GM12878 (cell line): ENCODE results near the gene APCDD1. TPM values are rescaled to one million over a fixed set of nuclear protein-coding genes. Genes with fewer than 3 reads are reported as not detected.

ENCODE experiments used
- ATAC-seq: fragments of 200-7000 bp; cut with Tn5 transposase; 3 replicates; pipeline ENCODE4 v1.9.1; 2020; ENCODE audit warnings: mild to moderate bottlenecking, moderate library complexity
- BruUV-seq: library from RNA; stranded (reverse); fragments of 400-500 nt; replicated peaks from 2 replicates; lab custom pipeline; 2021; lab: Mats Ljungman, UMichigan
- CTCF ChIA-PET: fragments of 300-600 bp; sonication (Branson Sonifier 250); formaldehyde crosslinking; extraction: SDS; loops from one replicate; lab custom pipeline; 2021; ENCODE audit warnings: inconsistent platforms; lab: Yijun Ruan, JAX
- POLR2A ChIA-PET: fragments of 350-600 bp; formaldehyde crosslinking; extraction: SDS; loops from one replicate; lab custom pipeline; 2021; ENCODE audit warnings: inconsistent platforms; lab: Charles Lee
- RAD21 ChIA-PET: fragments of 300-600 bp; sonication (Branson Sonifier 250); formaldehyde crosslinking; loops from one replicate; lab custom pipeline; 2023; ENCODE audit warnings: antibody characterized with exemption; ENCODE audit not compliant: unreplicated experiment; lab: Charles Lee
- SMC1A ChIA-PET: fragments of 300-600 bp; sonication (Branson Sonifier 250); formaldehyde crosslinking; loops from one replicate; lab custom pipeline; 2023; ENCODE audit not compliant: unreplicated experiment, uncharacterized antibody; lab: Charles Lee
- DNase-seq: peaks from one replicate; pipeline ENCODE4 v3.0.0-alpha.2; 2011; ENCODE audit warnings: low read depth, low spot score
- FAIRE-seq: peaks from 3 replicates; lab custom pipeline; 2011; peaks lifted over from hg19 to GRCh38; lab: Jason Lieb, UNC
- H2AFZ ChIP-seq: 2 replicates; pipeline ENCODE4 v1.6.0; 2011; ENCODE audit warnings: low read depth, low read length, control low read depth; ENCODE audit not compliant: control insufficient read depth
- H3K27ac ChIP-seq: 2 replicates; pipeline ENCODE4 v1.5.1; 2011; ENCODE audit warnings: control low read depth; ENCODE audit not compliant: control insufficient read depth, insufficient read depth
- H3K27me3 ChIP-seq, 2 experiments: replicated peaks in 1 of 2; 2 replicates each; pipeline versions ENCODE4 v1.6.0 to v1.6.1; 2011; ENCODE audit warnings: low read length in 1 of 2; ENCODE audit not compliant: control insufficient read depth in 2 of 2, insufficient read depth in 2 of 2
- H3K36me3 ChIP-seq, 2 experiments: 2 replicates each; pipeline ENCODE4 v1.5.1; 2011; ENCODE audit warnings: low read length in 1 of 2; ENCODE audit not compliant: control insufficient read depth in 2 of 2, insufficient read depth in 2 of 2
- H3K4me1 ChIP-seq: 2 replicates; pipeline ENCODE4 v1.6.1; 2011; ENCODE audit warnings: mild to moderate bottlenecking, low read length, moderate library complexity, mixed read lengths; ENCODE audit not compliant: control insufficient read depth, insufficient read depth
- H3K4me2 ChIP-seq: 2 replicates; pipeline ENCODE4 v1.6.0; 2011; ENCODE audit warnings: control low read depth; ENCODE audit not compliant: control insufficient read depth, insufficient read depth
- H3K4me3 ChIP-seq: fragments of 200-600 bp; sonication (generic); 2 replicates; pipeline ENCODE4 v1.5.1; 2016
- H3K79me2 ChIP-seq: 2 replicates; pipeline ENCODE4 v1.6.0; 2011; ENCODE audit warnings: low read length; ENCODE audit not compliant: control insufficient read depth, insufficient read depth
- H3K9ac ChIP-seq: 2 replicates; pipeline ENCODE4 v1.8.0; 2011; ENCODE audit warnings: low read length, control low read depth, mixed read lengths; ENCODE audit not compliant: control insufficient read depth, insufficient read depth
- H3K9me3 ChIP-seq: replicated peaks from 3 replicates; pipeline ENCODE4 v1.5.1; 2011; ENCODE audit warnings: mild to moderate bottlenecking, low read length; ENCODE audit not compliant: control insufficient read depth, insufficient read depth
- H4K20me1 ChIP-seq: 2 replicates; pipeline ENCODE4 v1.6.0; 2011; ENCODE audit not compliant: control insufficient read depth, insufficient read depth
- ESRRA ChIP-seq: IDR thresholded peaks from 2 replicates; pipeline ENCODE4 v1.6.1; 2012; ENCODE audit warnings: mild to moderate bottlenecking, low read length, improper control_type of control experiment
- ETV6 ChIP-seq, 2 experiments: fragments of 450-650 bp in 1 of 2; IDR thresholded peaks in 1 of 2; conservative IDR thresholded peaks in 1 of 2; 2 replicates each; pipeline ENCODE4 v1.6.1; 2014; ENCODE audit warnings: antibody characterized with exemption in 1 of 2, borderline replicate concordance in 1 of 2, low read depth in 1 of 2, mild to moderate bottlenecking in 1 of 2, moderate library complexity in 1 of 2
- IKZF2 ChIP-seq, 2 experiments: fragments of 450-650 bp; IDR thresholded peaks; 2 replicates each; pipeline ENCODE4 v1.6.1; 2017; ENCODE audit warnings: mild to moderate bottlenecking in 2 of 2, moderate library complexity in 2 of 2
- SMARCA5 ChIP-seq: fragments of 450-650 bp; IDR thresholded peaks from 2 replicates; pipeline ENCODE4 v1.6.1; 2017; ENCODE audit warnings: mild to moderate bottlenecking
- SPI1 ChIP-seq: IDR thresholded peaks from 2 replicates; pipeline ENCODE4 v1.6.1; 2011; ENCODE audit warnings: low read depth, mild to moderate bottlenecking, low read length, moderate library complexity, borderline replicate concordance; ENCODE audit not compliant: insufficient read depth
- WGBS: methylation state at CpG from one replicate; pipeline ENCODE4 v1.1.6; 2016; ENCODE audit warnings: low lambda C conversion rate; ENCODE audit not compliant: insufficient replicate concordance, insufficient coverage; ENCODE audit errors: missing lambda C conversion rate; 5-methylcytosine and 5-hydroxymethylcytosine counted together
- in situ Hi-C: fragments of 300-500 bp; cut with MboI; formaldehyde crosslinking; loops from 9 replicates; pipeline ENCODE4 v1.14.3; 2018; ENCODE audit warnings: mixed read lengths
- intact Hi-C: fragments of 100-400 bp; cut with micrococcal nuclease; formaldehyde crosslinking; loops from one replicate; pipeline ENCODE4 v1.14.2; 2022; ENCODE audit not compliant: unreplicated experiment
- polyA plus RNA-seq, 11 experiments: library from polyadenylated mRNA; depleted of rRNA in 4 of 11; unstranded in 6 of 11; stranded (reverse) in 5 of 11; fragments of >200 nt; fragmentation: Nextera tagmentation in 4 of 11; fragmentation: Illumina TruSeq in 1 of 11; extraction: Ambion mirVana in 4 of 11; extraction: Trizol in 1 of 11; gene quantifications; 1 replicate in 1 of 11; 2 replicates in 10 of 11; pipeline versions ENCODE4 v1.2.1 to v1.2.3, GENCODE V29; 2011 to 2016; ENCODE audit warnings: inconsistent platforms in 2 of 11, missing spikeins in 2 of 11, low read depth in 1 of 11
- total RNA-seq, 4 experiments: library from RNA; depleted of rRNA in 3 of 4; stranded (reverse); fragments of >200 nt in 3 of 4; fragmentation: Illumina TruSeq in 1 of 4; extraction: Trizol in 1 of 4; gene quantifications; 2 replicates each; pipeline versions ENCODE4 v1.2.1 to v1.2.3, GENCODE V29; 2013 to 2021
- TF ChIP-seq, protein P1 (sequence below): IDR thresholded peaks from 2 replicates; pipeline ENCODE4 v1.6.1; 2012; ENCODE audit warnings: mild to moderate bottlenecking, low read depth, low read length

The APCDD1 gene
- total and polyA plus RNA-seq, 10 of the 15 experiments (the other 5 are each of a cell fraction or from before 2014, with no cell fraction given), result not detected

DNA sequence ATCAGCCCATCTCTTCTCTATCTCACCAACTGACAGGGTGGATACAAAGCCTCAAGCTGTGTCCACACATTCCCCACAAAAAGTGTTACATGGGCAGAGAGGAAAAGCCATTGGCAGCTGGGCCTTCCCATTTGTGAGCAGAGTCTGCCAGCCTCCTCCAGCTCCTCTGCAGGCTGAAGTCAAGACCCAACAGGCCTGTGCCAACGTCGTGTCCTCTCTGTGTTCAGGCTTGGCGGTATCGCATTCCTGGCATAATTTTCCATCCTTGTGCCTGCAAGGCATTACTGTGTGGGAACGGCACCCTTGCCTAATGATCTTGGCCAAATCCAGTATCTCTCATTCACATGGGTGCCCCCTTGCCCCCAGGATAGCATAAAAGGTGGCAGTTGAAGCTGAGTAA, 41.5 kb upstream of the APCDD1 start (continued):
- no peak for TF ChIP-seq IKZF2 (IDR thresholded peaks at IDR 0.05)
- TF ChIP-seq, protein P1, sequence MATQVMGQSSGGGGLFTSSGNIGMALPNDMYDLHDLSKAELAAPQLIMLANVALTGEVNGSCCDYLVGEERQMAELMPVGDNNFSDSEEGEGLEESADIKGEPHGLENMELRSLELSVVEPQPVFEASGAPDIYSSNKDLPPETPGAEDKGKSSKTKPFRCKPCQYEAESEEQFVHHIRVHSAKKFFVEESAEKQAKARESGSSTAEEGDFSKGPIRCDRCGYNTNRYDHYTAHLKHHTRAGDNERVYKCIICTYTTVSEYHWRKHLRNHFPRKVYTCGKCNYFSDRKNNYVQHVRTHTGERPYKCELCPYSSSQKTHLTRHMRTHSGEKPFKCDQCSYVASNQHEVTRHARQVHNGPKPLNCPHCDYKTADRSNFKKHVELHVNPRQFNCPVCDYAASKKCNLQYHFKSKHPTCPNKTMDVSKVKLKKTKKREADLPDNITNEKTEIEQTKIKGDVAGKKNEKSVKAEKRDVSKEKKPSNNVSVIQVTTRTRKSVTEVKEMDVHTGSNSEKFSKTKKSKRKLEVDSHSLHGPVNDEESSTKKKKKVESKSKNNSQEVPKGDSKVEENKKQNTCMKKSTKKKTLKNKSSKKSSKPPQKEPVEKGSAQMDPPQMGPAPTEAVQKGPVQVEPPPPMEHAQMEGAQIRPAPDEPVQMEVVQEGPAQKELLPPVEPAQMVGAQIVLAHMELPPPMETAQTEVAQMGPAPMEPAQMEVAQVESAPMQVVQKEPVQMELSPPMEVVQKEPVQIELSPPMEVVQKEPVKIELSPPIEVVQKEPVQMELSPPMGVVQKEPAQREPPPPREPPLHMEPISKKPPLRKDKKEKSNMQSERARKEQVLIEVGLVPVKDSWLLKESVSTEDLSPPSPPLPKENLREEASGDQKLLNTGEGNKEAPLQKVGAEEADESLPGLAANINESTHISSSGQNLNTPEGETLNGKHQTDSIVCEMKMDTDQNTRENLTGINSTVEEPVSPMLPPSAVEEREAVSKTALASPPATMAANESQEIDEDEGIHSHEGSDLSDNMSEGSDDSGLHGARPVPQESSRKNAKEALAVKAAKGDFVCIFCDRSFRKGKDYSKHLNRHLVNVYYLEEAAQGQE, result no peak
- no peak for TF ChIP-seq SMARCA5
- no peak for TF ChIP-seq ESRRA
- TF ChIP-seq, all 136 proteins: peak for 0

GRCh38 chr18:10413722-10414121, 40.7 kb upstream of the APCDD1 start:
- 0% methylated on average over 3 of the region's 3 CpGs for WGBS
- H3K79me2 ChIP-seq, result no peaks in the 10 kb centered on the region
- H2AFZ ChIP-seq, result no peak overlapping the region
- H3K27ac ChIP-seq, result no peak overlapping the region
- ChIA-PET CTCF (no interaction called here), SMC1A (interaction anchor here (0.9 to 1.0 kb wide), 2 partner anchors 22 to 139 kb away, joined by 3 read pairs; no protein-coding TSS in a partner anchor), POLR2A (no interaction called here), RAD21 (interaction anchor here (1.6 kb wide), 1 partner anchor 22 kb away, joined by 4 read pairs; no protein-coding TSS in a partner anchor)
- no peak overlapping the region for H3K4me3 ChIP-seq
- no peak for TF ChIP-seq ETV6 (conservative IDR thresholded peaks at IDR 0.05 in 1 of 2, IDR thresholded peaks at IDR 0.05 in 1 of 2; ENCODE audit: borderline replicate concordance in 1 of 2, low read depth in 1 of 2)
- TF ChIP-seq SPI1, result peak; percentile 60; the same call in 1 of the 2 replicates
- ATAC-seq, result no peak
- H3K9ac ChIP-seq, result no peak overlapping the region
- BruUV-seq, result no TSS peak
- in situ Hi-C loops, result no loop called here
- H3K27me3 ChIP-seq, result no peaks in the 10 kb centered on the region
- intact Hi-C loops, result no loop called here
- no peaks in the 10 kb centered on the region for H3K4me1 ChIP-seq
- H3K4me2 ChIP-seq, result no peak overlapping the region
- DNase-seq, result no peak
- FAIRE-seq, result no peak
- no peaks in the 10 kb centered on the region for H3K36me3 ChIP-seq
- H3K9me3 ChIP-seq, result no peaks in the 10 kb centered on the region
- H4K20me1 ChIP-seq, result no peaks in the 10 kb centered on the region
